ENCODE measurements around the gene GABBR1.

Gene GABBR1

GRCh38 chr6:29537714-29538403, 95.1 kb downstream of the GABBR1 start:
- DNase-seq, result no peak
- no peak overlapping the region for H3K4me3 ChIP-seq (ENCODE audit: insufficient read depth in 1 of 2, low read depth in 1 of 2, low read length in 2 of 2)
- peaks cover 2% of the 10 kb centered on the region for H3K4me1 ChIP-seq (ENCODE audit: control insufficient read depth, insufficient read depth, low read depth, low read length)
- H3K9ac ChIP-seq (ENCODE audit: low read length), result no peak overlapping the region
- no peak overlapping the region for H3K23ac ChIP-seq (ENCODE audit: low read length in 2 of 2)
- H3K18ac ChIP-seq (ENCODE audit: low read depth in 1 of 2, low read length in 2 of 2), result no peak overlapping the region
- no peak overlapping the region for H3K14ac ChIP-seq (ENCODE audit: low read length in 2 of 2)
- H4K8ac ChIP-seq (ENCODE audit: low read length), result no peak overlapping the region
- H3K4me2 ChIP-seq (ENCODE audit: low read length, poor library complexity, severe bottlenecking), result no peak overlapping the region
- no peak overlapping the region for H2AFZ ChIP-seq (ENCODE audit: low read depth, low read length)
- no peak overlapping the region for H4K91ac ChIP-seq (ENCODE audit: low read length)
- no peaks in the 10 kb centered on the region for H3K9me3 ChIP-seq (ENCODE audit: control insufficient read depth, low read length)
- 63% methylated on average over 4 of the region's 4 CpGs for WGBS
- peaks cover 14 to 15% of the 10 kb centered on the region in 2 experiments for H3K27me3 ChIP-seq (ENCODE audit: control insufficient read depth in 1 of 2, insufficient read depth in 1 of 2, low read length in 2 of 2)
- H2BK12ac ChIP-seq (ENCODE audit: low read length in 2 of 2), result no peak overlapping the region
- no peak overlapping the region for H3K4ac ChIP-seq (ENCODE audit: low read depth in 1 of 2, low read length in 2 of 2)
- H2BK15ac ChIP-seq (ENCODE audit: low read depth, poor library complexity, severe bottlenecking), result no peak overlapping the region
- H3K36me3 ChIP-seq (ENCODE audit: control insufficient read depth in 1 of 2, insufficient read depth in 2 of 2, low read depth in 1 of 2, low read length in 2 of 2), result no peaks in the 10 kb centered on the region
- H2BK5ac ChIP-seq (ENCODE audit: low read depth, low read length, poor library complexity, severe bottlenecking), result no peak overlapping the region
- no peak overlapping the region for H2AK5ac ChIP-seq (ENCODE audit: low read length, severe bottlenecking)
- H3K27ac ChIP-seq (ENCODE audit: low read length, poor library complexity, severe bottlenecking), result no peak overlapping the region
- no peaks in the 10 kb centered on the region for H3K79me1 ChIP-seq (replicated peaks; ENCODE audit: low read length, poor library complexity, severe bottlenecking)
- no peak overlapping the region for H2BK120ac ChIP-seq (ENCODE audit: low read depth, low read length)

- no peak overlapping the region for H2BK15ac ChIP-seq (ENCODE audit: low read depth, poor library complexity, severe bottlenecking)
- no peaks in the 10 kb centered on the region for H3K4me1 ChIP-seq (ENCODE audit: control insufficient read depth, insufficient read depth, low read depth, low read length)
- no peak overlapping the region for H2BK120ac ChIP-seq (ENCODE audit: low read depth, low read length)
- H3K4ac ChIP-seq (ENCODE audit: low read depth in 1 of 2, low read length in 2 of 2), result no peak overlapping the region
- peaks cover 0 to 7% of the 10 kb centered on the region in 2 experiments for H3K27me3 ChIP-seq (ENCODE audit: control insufficient read depth in 1 of 2, insufficient read depth in 1 of 2, low read length in 2 of 2)
- H3K4me3 ChIP-seq (ENCODE audit: insufficient read depth in 1 of 2, low read depth in 1 of 2, low read length in 2 of 2), result no peak overlapping the region
- no peak overlapping the region for H2BK5ac ChIP-seq (ENCODE audit: low read depth, low read length, poor library complexity, severe bottlenecking)
- no peaks in the 10 kb centered on the region for H3K79me1 ChIP-seq (replicated peaks; ENCODE audit: low read length, poor library complexity, severe bottlenecking)
- WGBS, result 41% methylated on average over 2 of the region's 2 CpGs
- H3K9me3 ChIP-seq (ENCODE audit: control insufficient read depth, low read length), result no peaks in the 10 kb centered on the region
- H3K4me2 ChIP-seq (ENCODE audit: low read length, poor library complexity, severe bottlenecking), result no peak overlapping the region
- no peak overlapping the region for H3K9ac ChIP-seq (ENCODE audit: low read length)
- no peak overlapping the region for H4K8ac ChIP-seq (ENCODE audit: low read length)
- H3K18ac ChIP-seq (ENCODE audit: low read depth in 1 of 2, low read length in 2 of 2), result no peak overlapping the region
- no peak overlapping the region for H3K23ac ChIP-seq (ENCODE audit: low read length in 2 of 2)
- DNase-seq, result no peak
- H3K27ac ChIP-seq (ENCODE audit: low read length, poor library complexity, severe bottlenecking), result no peak overlapping the region
- H2AK5ac ChIP-seq (ENCODE audit: low read length, severe bottlenecking), result no peak overlapping the region
- no peak overlapping the region for H4K91ac ChIP-seq (ENCODE audit: low read length)
- peak overlapping the region; percentile 19 for H2AFZ ChIP-seq (ENCODE audit: low read depth, low read length)
- no peak overlapping the region for H2BK12ac ChIP-seq (ENCODE audit: low read length in 2 of 2)
- no peaks in the 10 kb centered on the region for H3K36me3 ChIP-seq (ENCODE audit: control insufficient read depth in 1 of 2, insufficient read depth in 2 of 2, low read depth in 1 of 2, low read length in 2 of 2)
- no peak overlapping the region for H3K14ac ChIP-seq (ENCODE audit: low read length in 2 of 2)
Measured at GRCh38 chr6:29532320-29532951, 100.5 kb downstream of the GABBR1 start.

GRCh38 chr6:29531668-29532067, 101.3 kb downstream of the GABBR1 start:
- Histone ChIP-seq H2BK120ac (ENCODE audit: low read depth, low read length) (no peak overlapping the region), H3K4ac (ENCODE audit: low read depth in 1 of 2, low read length in 2 of 2) (no peak overlapping the region), H3K27me3 (ENCODE audit: control insufficient read depth in 1 of 2, insufficient read depth in 1 of 2, low read length in 2 of 2) (peaks cover 0 to 7% of the 10 kb centered on the region in 2 experiments), H3K9me3 (ENCODE audit: control insufficient read depth, low read length) (no peaks in the 10 kb centered on the region), H2BK15ac (ENCODE audit: low read depth, poor library complexity, severe bottlenecking) (no peak overlapping the region), H3K18ac (ENCODE audit: low read depth in 1 of 2, low read length in 2 of 2) (no peak overlapping the region), H2AFZ (ENCODE audit: low read depth, low read length) (no peak overlapping the region), H3K4me2 (ENCODE audit: low read length, poor library complexity, severe bottlenecking) (no peak overlapping the region), H2BK12ac (ENCODE audit: low read length in 2 of 2) (no peak overlapping the region), H2AK5ac (ENCODE audit: low read length, severe bottlenecking) (no peak overlapping the region), H3K79me1 (replicated peaks; ENCODE audit: low read length, poor library complexity, severe bottlenecking) (no peaks in the 10 kb centered on the region), H3K14ac (ENCODE audit: low read length in 2 of 2) (no peak overlapping the region), H3K23ac (ENCODE audit: low read length in 2 of 2) (no peak overlapping the region), H4K91ac (ENCODE audit: low read length) (no peak overlapping the region), H3K36me3 (ENCODE audit: control insufficient read depth in 1 of 2, insufficient read depth in 2 of 2, low read depth in 1 of 2, low read length in 2 of 2) (no peaks in the 10 kb centered on the region), H2BK5ac (ENCODE audit: low read depth, low read length, poor library complexity, severe bottlenecking) (no peak overlapping the region), H3K4me3 (ENCODE audit: insufficient read depth in 1 of 2, low read depth in 1 of 2, low read length in 2 of 2) (no peak overlapping the region), H3K4me1 (ENCODE audit: control insufficient read depth, insufficient read depth, low read depth, low read length) (no peaks in the 10 kb centered on the region), H3K9ac (ENCODE audit: low read length) (no peak overlapping the region), H4K8ac (ENCODE audit: low read length) (no peak overlapping the region), H3K27ac (ENCODE audit: low read length, poor library complexity, severe bottlenecking) (no peak overlapping the region)
- DNase-seq, result no peak
- WGBS, result 52% methylated on average over 3 of the region's 3 CpGs

- Histone ChIP-seq H2BK15ac (ENCODE audit: low read depth, poor library complexity, severe bottlenecking) (no peak overlapping the region), H3K36me3 (ENCODE audit: control insufficient read depth in 1 of 2, insufficient read depth in 2 of 2, low read depth in 1 of 2, low read length in 2 of 2) (no peaks in the 10 kb centered on the region), H3K14ac (ENCODE audit: low read length in 2 of 2) (no peak overlapping the region), H3K4me1 (ENCODE audit: control insufficient read depth, insufficient read depth, low read depth, low read length) (no peaks in the 10 kb centered on the region), H3K18ac (ENCODE audit: low read depth in 1 of 2, low read length in 2 of 2) (no peak overlapping the region), H2BK12ac (ENCODE audit: low read length in 2 of 2) (no peak overlapping the region), H3K27me3 (ENCODE audit: control insufficient read depth in 1 of 2, insufficient read depth in 1 of 2, low read length in 2 of 2) (peaks cover 0 to 7% of the 10 kb centered on the region in 2 experiments), H3K4ac (ENCODE audit: low read depth in 1 of 2, low read length in 2 of 2) (no peak overlapping the region), H4K91ac (ENCODE audit: low read length) (no peak overlapping the region), H4K8ac (ENCODE audit: low read length) (no peak overlapping the region), H2BK5ac (ENCODE audit: low read depth, low read length, poor library complexity, severe bottlenecking) (no peak overlapping the region), H2BK120ac (ENCODE audit: low read depth, low read length) (no peak overlapping the region), H3K4me2 (ENCODE audit: low read length, poor library complexity, severe bottlenecking) (no peak overlapping the region), H3K4me3 (ENCODE audit: insufficient read depth in 1 of 2, low read depth in 1 of 2, low read length in 2 of 2) (no peak overlapping the region), H2AK5ac (ENCODE audit: low read length, severe bottlenecking) (no peak overlapping the region), H2AFZ (ENCODE audit: low read depth, low read length) (no peak overlapping the region), H3K9me3 (ENCODE audit: control insufficient read depth, low read length) (no peaks in the 10 kb centered on the region), H3K23ac (ENCODE audit: low read length in 2 of 2) (no peak overlapping the region), H3K79me1 (replicated peaks; ENCODE audit: low read length, poor library complexity, severe bottlenecking) (no peaks in the 10 kb centered on the region), H3K27ac (ENCODE audit: low read length, poor library complexity, severe bottlenecking) (no peak overlapping the region), H3K9ac (ENCODE audit: low read length) (no peak overlapping the region)
- DNase-seq, result no peak
- 54% methylated on average over 2 of the region's 2 CpGs for WGBS
Measured at GRCh38 chr6:29530671-29531310, 102.2 kb downstream of the GABBR1 start.
